HFFc6 (cell line): ENCODE measurements around the gene INTS12. TPM values are rescaled to one million over a fixed set of nuclear protein-coding genes. Genes with fewer than 3 reads are reported as not detected.
A peak's percentile ranks its signal among the peaks of the same experiment; 100 is the strongest.

Source experiments
- DNase-seq: peaks from one replicate; pipeline ENCODE4 v3.0.0-alpha.2; 2018
- H3K27ac Mint-ChIP-seq: 2 replicates; pipeline ENCODE4 v1.8.0; 2020; ENCODE audit warnings: mild to moderate bottlenecking, mixed read lengths
- H3K27me3 Mint-ChIP-seq: 2 replicates; pipeline ENCODE4 v1.8.0; 2021; ENCODE audit warnings: mild to moderate bottlenecking, moderate library complexity, mixed read lengths; ENCODE audit not compliant: insufficient read depth
- H3K36me3 Mint-ChIP-seq: 2 replicates; pipeline ENCODE4 v1.8.0; 2021; ENCODE audit warnings: low read depth, mixed read lengths
- H3K4me1 Mint-ChIP-seq: 2 replicates; pipeline ENCODE4 v1.8.0; 2020; ENCODE audit warnings: low read depth, mixed read lengths
- H3K4me3 Mint-ChIP-seq: 2 replicates; pipeline ENCODE4 v1.8.0; 2020; ENCODE audit warnings: mild to moderate bottlenecking, moderate library complexity, mixed read lengths
- H3K9me3 Mint-ChIP-seq: 2 replicates; pipeline ENCODE4 v1.8.0; 2020; ENCODE audit warnings: mild to moderate bottlenecking, mixed read lengths
- CTCF ChIP-seq: fragments of 200-600 bp; sonication (generic); IDR thresholded peaks from 2 replicates; pipeline ENCODE4 v1.5.0; 2021; ENCODE audit warnings: antibody characterized with exemption, mild to moderate bottlenecking
- total RNA-seq, 6 experiments: library from RNA; stranded (reverse); fragmentation: NEBNext Ultra II Directional; extraction: Animal tissue kit (Norgen Biotek cat#: 25700); gene quantifications; 2 replicates in 1 of 6; 3 replicates in 5 of 6; pipeline ENCODE4 v1.2.3, GENCODE V29; 2021

INTS12 gene
- total RNA-seq, 6 experiments from 2014 or later: 22.1 to 25.1 (median 23.4) TPM

GRCh38 chr4:105677709-105678108 is 30.8 kb downstream of the INTS12 start:
- H3K36me3 Mint-ChIP-seq: peaks cover 10% of the 10 kb centered on the region; the same call in 1 of the 2 replicates
- H3K27ac Mint-ChIP-seq: no peak overlapping the region

GRCh38 chr4:105674011-105674410 is 34.5 kb downstream of the INTS12 start:
- no peak overlapping the region for H3K27ac Mint-ChIP-seq
- peaks cover 3% of the 10 kb centered on the region; the same call in 1 of the 2 replicates for H3K4me1 Mint-ChIP-seq
- H3K4me3 Mint-ChIP-seq: no peak overlapping the region
- no peaks in the 10 kb centered on the region for H3K9me3 Mint-ChIP-seq
- peaks cover 6% of the 10 kb centered on the region; the same call in 1 of the 2 replicates for H3K27me3 Mint-ChIP-seq
- DNase-seq: no peak
- H3K36me3 Mint-ChIP-seq: no peaks in the 10 kb centered on the region
- no peak for TF ChIP-seq CTCF

More at GRCh38 chr4:105677709-105678108, 30.8 kb downstream of the INTS12 start:
- no peak overlapping the region for H3K4me3 Mint-ChIP-seq
- H3K27me3 Mint-ChIP-seq: peaks cover 5% of the 10 kb centered on the region; the same call in 1 of the 2 replicates
- H3K4me1 Mint-ChIP-seq: peaks cover 13% of the 10 kb centered on the region; the same call in 1 of the 2 replicates
- DNase-seq: no peak
- no peaks in the 10 kb centered on the region for H3K9me3 Mint-ChIP-seq
- TF ChIP-seq CTCF: no peak

DNA sequence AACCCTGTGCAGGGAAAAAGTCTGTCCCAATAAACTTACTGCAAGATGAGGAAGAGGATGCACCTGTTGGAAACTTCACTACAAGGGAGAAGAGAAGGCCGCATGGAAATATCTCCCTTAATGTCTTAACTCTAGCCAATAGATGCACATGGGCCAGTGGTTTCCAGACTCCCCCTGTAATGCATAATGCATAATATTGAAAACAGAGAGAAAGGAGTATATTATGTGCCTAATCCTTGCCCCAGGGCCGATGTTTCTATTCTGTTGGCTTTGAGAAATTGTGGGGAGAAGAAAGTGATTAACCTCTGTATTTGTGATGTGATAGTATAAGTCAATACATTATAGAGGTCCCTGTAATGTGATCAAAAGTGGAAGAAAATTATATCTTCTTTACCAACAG is 37.2 kb downstream of the INTS12 start:
- no peak for DNase-seq
- no peak overlapping the region for H3K4me3 Mint-ChIP-seq
- H3K4me1 Mint-ChIP-seq: no peaks in the 10 kb centered on the region
- no peak overlapping the region for H3K27ac Mint-ChIP-seq
- no peak for TF ChIP-seq CTCF
- H3K36me3 Mint-ChIP-seq: no peaks in the 10 kb centered on the region
- H3K27me3 Mint-ChIP-seq: peaks cover 6% of the 10 kb centered on the region; the same call in 1 of the 2 replicates
- no peaks in the 10 kb centered on the region for H3K9me3 Mint-ChIP-seq

DNA sequence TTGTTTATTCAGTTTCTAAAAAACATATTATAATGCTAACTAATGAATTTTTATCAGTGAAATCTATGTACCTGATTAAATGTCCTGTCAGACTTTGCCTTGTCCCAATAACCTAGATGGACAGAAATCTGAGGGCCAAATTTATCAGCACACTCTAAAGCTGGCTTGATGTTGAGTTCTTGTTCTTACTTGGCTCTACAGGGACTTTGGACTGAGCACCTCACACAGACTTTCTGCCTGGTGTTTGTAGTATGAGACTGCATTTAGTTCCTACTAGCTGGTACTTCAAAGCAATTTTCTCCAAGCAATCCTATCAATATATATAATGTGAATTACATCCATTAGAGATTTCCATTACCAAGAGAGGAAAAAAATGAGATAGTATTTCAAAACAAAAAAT is 37.8 kb downstream of the INTS12 start:
- H3K27ac Mint-ChIP-seq: no peak overlapping the region
- H3K4me1 Mint-ChIP-seq: no peaks in the 10 kb centered on the region
- no peaks in the 10 kb centered on the region for H3K9me3 Mint-ChIP-seq
- no peak overlapping the region for H3K4me3 Mint-ChIP-seq
- DNase-seq: no peak
- TF ChIP-seq CTCF: no peak
- H3K36me3 Mint-ChIP-seq: no peaks in the 10 kb centered on the region
- peaks cover 6% of the 10 kb centered on the region; the same call in 1 of the 2 replicates for H3K27me3 Mint-ChIP-seq

DNA sequence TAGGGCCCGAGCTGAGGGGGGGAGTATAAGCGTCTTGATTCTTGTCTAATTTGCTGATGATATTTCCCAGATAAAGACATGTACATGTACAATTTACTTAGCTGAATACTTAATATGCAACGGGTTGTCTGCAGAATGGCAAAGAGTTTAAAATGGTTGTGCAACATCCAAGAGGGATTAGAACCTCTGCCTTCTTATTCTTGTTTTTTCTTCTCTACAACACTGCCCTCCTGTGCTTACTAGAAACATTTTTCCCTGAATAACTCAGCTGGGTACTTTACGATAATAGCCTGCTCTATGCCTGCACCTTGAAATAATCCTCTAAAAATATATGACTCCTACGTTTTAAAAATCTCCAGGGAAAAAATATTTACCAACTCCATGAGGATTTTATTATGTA is 41.8 kb downstream of the INTS12 start:
- H3K36me3 Mint-ChIP-seq: no peaks in the 10 kb centered on the region
- no peak overlapping the region for H3K4me3 Mint-ChIP-seq
- H3K27ac Mint-ChIP-seq: no peak overlapping the region
- H3K4me1 Mint-ChIP-seq: no peaks in the 10 kb centered on the region
- H3K27me3 Mint-ChIP-seq: no peaks in the 10 kb centered on the region; the same call in 1 of the 2 replicates
- H3K9me3 Mint-ChIP-seq: no peaks in the 10 kb centered on the region
- TF ChIP-seq CTCF: peak; percentile 35; the same call in 1 of the 2 replicates
- DNase-seq: peak; percentile 25
